WERI-Rb-1 (cell line): ENCODE data around the gene DGKB.

Source experiments
- DNase-seq: peaks from one replicate; pipeline ENCODE4 v3.0.0-alpha.2; 2020
- H3K27ac ChIP-seq: fragments of 250-450 bp; sonication (Bioruptor Pico); 2 replicates; pipeline ENCODE4 v1.5.1; 2020; ENCODE audit warnings: mild to moderate bottlenecking, moderate library complexity
- H3K27me3 ChIP-seq: fragments of 250-450 bp; sonication (Bioruptor Pico); 2 replicates; pipeline ENCODE4 v1.5.1; 2021; ENCODE audit warnings: mild to moderate bottlenecking, low read depth, moderate library complexity; ENCODE audit not compliant: insufficient read depth, severe bottlenecking
- H3K36me3 ChIP-seq: fragments of 250-450 bp; sonication (Bioruptor Pico); 2 replicates; pipeline ENCODE4 v1.5.1; 2020; ENCODE audit warnings: mild to moderate bottlenecking, moderate library complexity
- H3K4me3 ChIP-seq: 2 replicates; pipeline ENCODE4 v1.5.1; 2011; ENCODE audit warnings: low read depth, mild to moderate bottlenecking, control low read depth, low read length
- H3K9me3 ChIP-seq: fragments of 250-450 bp; sonication (Bioruptor Pico); 2 replicates; pipeline ENCODE4 v1.5.1; 2021; ENCODE audit warnings: mild to moderate bottlenecking, moderate library complexity; ENCODE audit not compliant: severe bottlenecking
- TF ChIP-seq, protein P1 (sequence below): IDR thresholded peaks from 2 replicates; pipeline ENCODE4 v1.5.1; 2011; ENCODE audit warnings: low read depth, mild to moderate bottlenecking, control low read depth, inconsistent platforms, low read length

Gene DGKB

DNA sequence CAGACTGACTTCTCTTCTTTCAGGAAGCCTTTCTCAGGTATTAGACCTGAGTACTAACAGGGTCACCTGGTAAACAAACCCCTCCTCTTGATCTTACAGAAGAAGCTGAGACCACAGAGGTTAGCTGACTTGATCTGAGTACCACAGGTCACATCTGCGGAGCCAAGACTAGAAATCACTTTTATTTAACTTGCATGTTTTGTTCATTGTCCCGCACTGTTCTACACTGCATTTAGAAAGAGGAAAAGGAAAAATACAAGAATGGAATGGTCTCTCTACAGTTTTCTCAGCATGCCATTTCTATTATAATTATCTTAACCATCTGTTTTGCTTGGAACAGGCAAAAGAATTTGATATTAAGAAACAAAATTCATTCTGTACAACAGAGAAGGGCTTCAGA, 667.5 kb downstream of the DGKB start:
- DNase-seq: no peak
- TF ChIP-seq, protein P1, sequence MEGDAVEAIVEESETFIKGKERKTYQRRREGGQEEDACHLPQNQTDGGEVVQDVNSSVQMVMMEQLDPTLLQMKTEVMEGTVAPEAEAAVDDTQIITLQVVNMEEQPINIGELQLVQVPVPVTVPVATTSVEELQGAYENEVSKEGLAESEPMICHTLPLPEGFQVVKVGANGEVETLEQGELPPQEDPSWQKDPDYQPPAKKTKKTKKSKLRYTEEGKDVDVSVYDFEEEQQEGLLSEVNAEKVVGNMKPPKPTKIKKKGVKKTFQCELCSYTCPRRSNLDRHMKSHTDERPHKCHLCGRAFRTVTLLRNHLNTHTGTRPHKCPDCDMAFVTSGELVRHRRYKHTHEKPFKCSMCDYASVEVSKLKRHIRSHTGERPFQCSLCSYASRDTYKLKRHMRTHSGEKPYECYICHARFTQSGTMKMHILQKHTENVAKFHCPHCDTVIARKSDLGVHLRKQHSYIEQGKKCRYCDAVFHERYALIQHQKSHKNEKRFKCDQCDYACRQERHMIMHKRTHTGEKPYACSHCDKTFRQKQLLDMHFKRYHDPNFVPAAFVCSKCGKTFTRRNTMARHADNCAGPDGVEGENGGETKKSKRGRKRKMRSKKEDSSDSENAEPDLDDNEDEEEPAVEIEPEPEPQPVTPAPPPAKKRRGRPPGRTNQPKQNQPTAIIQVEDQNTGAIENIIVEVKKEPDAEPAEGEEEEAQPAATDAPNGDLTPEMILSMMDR: no peak
- Histone ChIP-seq H3K27ac (no peak overlapping the region), H3K27me3 (no peaks in the 10 kb centered on the region), H3K9me3 (no peaks in the 10 kb centered on the region), H3K4me3 (no peak overlapping the region), H3K36me3 (no peaks in the 10 kb centered on the region)

DNA sequence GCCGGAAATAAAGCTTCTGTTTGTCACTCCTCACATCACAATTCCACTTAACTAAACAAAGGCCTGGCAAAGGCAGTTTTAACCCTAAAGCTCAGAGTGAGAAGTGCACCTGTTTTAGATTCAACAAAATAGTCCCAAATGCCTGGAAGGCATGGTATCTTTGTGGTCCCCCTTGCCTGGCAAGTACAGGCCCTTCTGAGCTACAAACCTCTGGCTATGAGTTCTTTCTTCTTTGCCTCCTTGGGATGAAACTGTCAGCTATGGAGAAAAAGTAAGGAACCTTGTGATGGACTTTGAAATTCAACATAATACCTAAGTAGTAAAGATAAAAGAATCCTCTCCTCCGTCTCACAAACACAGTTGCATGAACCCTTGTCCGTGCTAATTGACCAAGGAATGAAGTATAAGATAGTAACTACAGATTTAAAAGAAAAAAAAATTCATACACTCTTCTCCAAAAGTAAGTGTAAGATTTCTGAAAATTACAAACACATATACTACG, 668.6 kb downstream of the DGKB start:
- Histone ChIP-seq H3K27ac (no peak overlapping the region), H3K36me3 (no peaks in the 10 kb centered on the region)
- TF ChIP-seq, protein P1: no peak

GRCh38 chr7:14233076-14233867, 669.3 kb downstream of the DGKB start:
- Histone ChIP-seq H3K27ac (no peak overlapping the region), H3K36me3 (no peaks in the 10 kb centered on the region), H3K4me3 (no peak overlapping the region), H3K27me3 (no peaks in the 10 kb centered on the region), H3K9me3 (no peaks in the 10 kb centered on the region)
- DNase-seq: no peak
- TF ChIP-seq, protein P1: no peak

More for the DNA sequence above, 668.6 kb downstream of the DGKB start:
- no peak for DNase-seq
- no peaks in the 10 kb centered on the region for H3K9me3 ChIP-seq
- no peaks in the 10 kb centered on the region for H3K27me3 ChIP-seq
- no peak overlapping the region for H3K4me3 ChIP-seq

DNA sequence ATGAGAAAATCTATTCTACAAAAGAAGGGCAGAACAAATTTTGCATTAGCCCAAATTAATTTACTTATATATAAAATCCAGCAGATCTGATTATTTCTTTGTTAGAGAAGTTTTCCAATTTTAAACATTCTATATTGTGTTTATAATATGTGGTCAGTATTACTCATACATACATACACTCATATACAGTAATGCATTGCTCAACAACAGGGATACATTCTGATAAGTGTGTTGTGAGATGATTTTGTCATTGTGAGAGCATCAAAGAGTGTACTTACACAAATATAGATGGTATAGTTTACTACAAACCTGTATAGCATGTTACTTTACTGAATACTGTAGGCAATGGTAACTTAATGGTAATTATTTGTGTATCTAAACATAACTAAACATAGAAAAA, 673.5 kb downstream of the DGKB start:
- Histone ChIP-seq H3K36me3 (no peaks in the 10 kb centered on the region), H3K9me3 (no peaks in the 10 kb centered on the region), H3K27me3 (no peaks in the 10 kb centered on the region), H3K27ac (no peak overlapping the region), H3K4me3 (no peak overlapping the region)
- TF ChIP-seq, protein P1: no peak
- DNase-seq: no peak

DNA sequence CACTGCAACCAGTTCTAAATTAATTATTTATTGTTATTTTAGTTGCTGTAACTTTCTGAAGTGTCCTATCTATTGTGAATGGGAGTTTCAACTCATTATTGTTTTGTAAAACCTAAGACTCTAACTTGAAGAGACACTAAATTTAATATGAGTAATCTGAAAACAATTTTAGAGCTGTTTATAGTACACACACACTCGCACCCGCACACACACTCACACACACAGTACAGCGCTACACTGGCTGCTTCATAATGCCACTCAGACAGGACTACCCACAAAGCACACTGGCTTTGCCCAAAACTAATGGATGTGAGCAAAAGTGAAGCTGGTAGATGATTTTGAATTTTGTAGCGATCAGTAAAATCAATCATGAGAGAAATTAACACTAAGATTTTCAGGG, 674.2 kb downstream of the DGKB start:
- no peaks in the 10 kb centered on the region for H3K36me3 ChIP-seq
- H3K27me3 ChIP-seq: no peaks in the 10 kb centered on the region
- H3K9me3 ChIP-seq: no peaks in the 10 kb centered on the region
- H3K27ac ChIP-seq: no peak overlapping the region
- TF ChIP-seq, protein P1: no peak
- DNase-seq: no peak
- H3K4me3 ChIP-seq: no peak overlapping the region

- Histone ChIP-seq H3K27ac (no peak overlapping the region), H3K9me3 (no peaks in the 10 kb centered on the region), H3K4me3 (no peak overlapping the region), H3K27me3 (no peaks in the 10 kb centered on the region), H3K36me3 (no peaks in the 10 kb centered on the region)
- TF ChIP-seq, protein P1: no peak
- DNase-seq: no peak
These were observed 676.4 kb downstream of the DGKB start for GRCh38 chr7:14226126-14226525.
